Measurements from ENCODE around the gene DHX30. TPM values are rescaled to one million over a fixed set of nuclear protein-coding genes. Genes with fewer than 3 reads are reported as not detected.

Gene DHX30
- total and polyA plus RNA-seq, 2 of the 8 experiments (the other 6 are each of a cell fraction or from before 2014, with no cell fraction given), result 82.4 to 97.9 TPM

GRCh38 chr3:47877290-47877689 is 74.4 kb downstream of the DHX30 start (continued):
- TF ChIP-seq, protein P1, sequence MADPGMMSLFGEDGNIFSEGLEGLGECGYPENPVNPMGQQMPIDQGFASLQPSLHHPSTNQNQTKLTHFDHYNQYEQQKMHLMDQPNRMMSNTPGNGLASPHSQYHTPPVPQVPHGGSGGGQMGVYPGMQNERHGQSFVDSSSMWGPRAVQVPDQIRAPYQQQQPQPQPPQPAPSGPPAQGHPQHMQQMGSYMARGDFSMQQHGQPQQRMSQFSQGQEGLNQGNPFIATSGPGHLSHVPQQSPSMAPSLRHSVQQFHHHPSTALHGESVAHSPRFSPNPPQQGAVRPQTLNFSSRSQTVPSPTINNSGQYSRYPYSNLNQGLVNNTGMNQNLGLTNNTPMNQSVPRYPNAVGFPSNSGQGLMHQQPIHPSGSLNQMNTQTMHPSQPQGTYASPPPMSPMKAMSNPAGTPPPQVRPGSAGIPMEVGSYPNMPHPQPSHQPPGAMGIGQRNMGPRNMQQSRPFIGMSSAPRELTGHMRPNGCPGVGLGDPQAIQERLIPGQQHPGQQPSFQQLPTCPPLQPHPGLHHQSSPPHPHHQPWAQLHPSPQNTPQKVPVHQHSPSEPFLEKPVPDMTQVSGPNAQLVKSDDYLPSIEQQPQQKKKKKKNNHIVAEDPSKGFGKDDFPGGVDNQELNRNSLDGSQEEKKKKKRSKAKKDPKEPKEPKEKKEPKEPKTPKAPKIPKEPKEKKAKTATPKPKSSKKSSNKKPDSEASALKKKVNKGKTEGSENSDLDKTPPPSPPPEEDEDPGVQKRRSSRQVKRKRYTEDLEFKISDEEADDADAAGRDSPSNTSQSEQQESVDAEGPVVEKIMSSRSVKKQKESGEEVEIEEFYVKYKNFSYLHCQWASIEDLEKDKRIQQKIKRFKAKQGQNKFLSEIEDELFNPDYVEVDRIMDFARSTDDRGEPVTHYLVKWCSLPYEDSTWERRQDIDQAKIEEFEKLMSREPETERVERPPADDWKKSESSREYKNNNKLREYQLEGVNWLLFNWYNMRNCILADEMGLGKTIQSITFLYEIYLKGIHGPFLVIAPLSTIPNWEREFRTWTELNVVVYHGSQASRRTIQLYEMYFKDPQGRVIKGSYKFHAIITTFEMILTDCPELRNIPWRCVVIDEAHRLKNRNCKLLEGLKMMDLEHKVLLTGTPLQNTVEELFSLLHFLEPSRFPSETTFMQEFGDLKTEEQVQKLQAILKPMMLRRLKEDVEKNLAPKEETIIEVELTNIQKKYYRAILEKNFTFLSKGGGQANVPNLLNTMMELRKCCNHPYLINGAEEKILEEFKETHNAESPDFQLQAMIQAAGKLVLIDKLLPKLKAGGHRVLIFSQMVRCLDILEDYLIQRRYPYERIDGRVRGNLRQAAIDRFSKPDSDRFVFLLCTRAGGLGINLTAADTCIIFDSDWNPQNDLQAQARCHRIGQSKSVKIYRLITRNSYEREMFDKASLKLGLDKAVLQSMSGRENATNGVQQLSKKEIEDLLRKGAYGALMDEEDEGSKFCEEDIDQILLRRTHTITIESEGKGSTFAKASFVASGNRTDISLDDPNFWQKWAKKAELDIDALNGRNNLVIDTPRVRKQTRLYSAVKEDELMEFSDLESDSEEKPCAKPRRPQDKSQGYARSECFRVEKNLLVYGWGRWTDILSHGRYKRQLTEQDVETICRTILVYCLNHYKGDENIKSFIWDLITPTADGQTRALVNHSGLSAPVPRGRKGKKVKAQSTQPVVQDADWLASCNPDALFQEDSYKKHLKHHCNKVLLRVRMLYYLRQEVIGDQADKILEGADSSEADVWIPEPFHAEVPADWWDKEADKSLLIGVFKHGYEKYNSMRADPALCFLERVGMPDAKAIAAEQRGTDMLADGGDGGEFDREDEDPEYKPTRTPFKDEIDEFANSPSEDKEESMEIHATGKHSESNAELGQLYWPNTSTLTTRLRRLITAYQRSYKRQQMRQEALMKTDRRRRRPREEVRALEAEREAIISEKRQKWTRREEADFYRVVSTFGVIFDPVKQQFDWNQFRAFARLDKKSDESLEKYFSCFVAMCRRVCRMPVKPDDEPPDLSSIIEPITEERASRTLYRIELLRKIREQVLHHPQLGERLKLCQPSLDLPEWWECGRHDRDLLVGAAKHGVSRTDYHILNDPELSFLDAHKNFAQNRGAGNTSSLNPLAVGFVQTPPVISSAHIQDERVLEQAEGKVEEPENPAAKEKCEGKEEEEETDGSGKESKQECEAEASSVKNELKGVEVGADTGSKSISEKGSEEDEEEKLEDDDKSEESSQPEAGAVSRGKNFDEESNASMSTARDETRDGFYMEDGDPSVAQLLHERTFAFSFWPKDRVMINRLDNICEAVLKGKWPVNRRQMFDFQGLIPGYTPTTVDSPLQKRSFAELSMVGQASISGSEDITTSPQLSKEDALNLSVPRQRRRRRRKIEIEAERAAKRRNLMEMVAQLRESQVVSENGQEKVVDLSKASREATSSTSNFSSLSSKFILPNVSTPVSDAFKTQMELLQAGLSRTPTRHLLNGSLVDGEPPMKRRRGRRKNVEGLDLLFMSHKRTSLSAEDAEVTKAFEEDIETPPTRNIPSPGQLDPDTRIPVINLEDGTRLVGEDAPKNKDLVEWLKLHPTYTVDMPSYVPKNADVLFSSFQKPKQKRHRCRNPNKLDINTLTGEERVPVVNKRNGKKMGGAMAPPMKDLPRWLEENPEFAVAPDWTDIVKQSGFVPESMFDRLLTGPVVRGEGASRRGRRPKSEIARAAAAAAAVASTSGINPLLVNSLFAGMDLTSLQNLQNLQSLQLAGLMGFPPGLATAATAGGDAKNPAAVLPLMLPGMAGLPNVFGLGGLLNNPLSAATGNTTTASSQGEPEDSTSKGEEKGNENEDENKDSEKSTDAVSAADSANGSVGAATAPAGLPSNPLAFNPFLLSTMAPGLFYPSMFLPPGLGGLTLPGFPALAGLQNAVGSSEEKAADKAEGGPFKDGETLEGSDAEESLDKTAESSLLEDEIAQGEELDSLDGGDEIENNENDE (IDR thresholded peaks at IDR 0.05; ENCODE audit: insufficient replicate concordance, low read length), result no peak
- TF ChIP-seq SIX5 (IDR thresholded peaks at IDR 0.05; ENCODE audit: low read depth, low read length) (no peak), RBBP5 (IDR thresholded peaks at IDR 0.05; ENCODE audit: borderline replicate concordance, low read depth, low read length) (no peak), RAD21 (IDR thresholded peaks at IDR 0.05 in 1 of 2, conservative IDR thresholded peaks at IDR 0.05 in 1 of 2; ENCODE audit: low read depth in 2 of 2, low read length in 2 of 2) (no peak), SP1 (IDR thresholded peaks at IDR 0.05; ENCODE audit: low read depth, low read length) (no peak), SIN3A (conservative IDR thresholded peaks at IDR 0.05 in 1 of 2, IDR thresholded peaks at IDR 0.05 in 1 of 2; ENCODE audit: low read depth in 1 of 2, low read length in 2 of 2) (no peak), CEBPB (IDR thresholded peaks at IDR 0.05; ENCODE audit: low read depth, low read length) (no peak), HDAC2 (IDR thresholded peaks at IDR 0.05; ENCODE audit: borderline replicate concordance in 1 of 2, low read depth in 2 of 2, low read length in 2 of 2) (no peak), MAFK (IDR thresholded peaks at IDR 0.05; ENCODE audit: low read depth, low read length) (no peak), GABPA (IDR thresholded peaks at IDR 0.05; ENCODE audit: borderline replicate concordance, insufficient read depth, low read length) (no peak), BCL11A (IDR thresholded peaks at IDR 0.05; ENCODE audit: low read depth in 2 of 2, low read length in 2 of 2) (no peak)
